Measurements from ENCODE around the gene ESR2.
"Not testable (repeated sequence)": the region's sequence is repeated elsewhere in the genome, so short reads cannot be mapped to it uniquely, and the experiment has no call there.

The ESR2 gene

GRCh38 chr14:64119500-64119899 lies 174.7 kb downstream of the ESR2 start:
- no peak for DNase-seq

GRCh38 chr14:64118892-64119291 lies 175.3 kb downstream of the ESR2 start:
- DNase-seq: no peak

- DNase-seq: not testable (repeated sequence)
These were observed 175.8 kb downstream of the ESR2 start for GRCh38 chr14:64118403-64118742.

- DNase-seq: no peak
These were observed 176.3 kb downstream of the ESR2 start for GRCh38 chr14:64117671-64118402.

GRCh38 chr14:64115401-64115800 lies 178.8 kb downstream of the ESR2 start:
- no peak for DNase-seq

GRCh38 chr14:64114796-64115195 lies 179.4 kb downstream of the ESR2 start:
- no peak for DNase-seq

- DNase-seq: no peak
These were observed 180.0 kb downstream of the ESR2 start for GRCh38 chr14:64114166-64114565.

- DNase-seq: no peak
These were observed 181.1 kb downstream of the ESR2 start for GRCh38 chr14:64112867-64113678.

GRCh38 chr14:64110802-64111201 lies 183.4 kb downstream of the ESR2 start:
- no peak for DNase-seq

GRCh38 chr14:64109819-64110554 lies 184.2 kb downstream of the ESR2 start:
- DNase-seq: no peak

GRCh38 chr14:64107438-64107837 lies 186.7 kb downstream of the ESR2 start:
- DNase-seq: no peak

- DNase-seq: no peak
These were observed 196.1 kb downstream of the ESR2 start for GRCh38 chr14:64098120-64098519.

- DNase-seq: no peak
These were observed 198.6 kb downstream of the ESR2 start for GRCh38 chr14:64095620-64096019.

GRCh38 chr14:64092940-64093339 lies 201.2 kb downstream of the ESR2 start:
- DNase-seq: no peak

GRCh38 chr14:64092338-64092737 lies 201.8 kb downstream of the ESR2 start:
- DNase-seq: no peak

- no peak for DNase-seq
These were observed 203.0 kb downstream of the ESR2 start for GRCh38 chr14:64091217-64091616.

GRCh38 chr14:64089920-64090319 lies 204.3 kb downstream of the ESR2 start:
- DNase-seq: no peak

- DNase-seq: no peak
These were observed 205.6 kb downstream of the ESR2 start for GRCh38 chr14:64088647-64088964.

- DNase-seq: no peak
These were observed 211.3 kb downstream of the ESR2 start for GRCh38 chr14:64082837-64083236.

GRCh38 chr14:64081174-64081746 lies 212.9 kb downstream of the ESR2 start:
- no peak for DNase-seq

GRCh38 chr14:64080452-64080851 lies 213.7 kb downstream of the ESR2 start:
- DNase-seq: no peak

GRCh38 chr14:64075613-64076005 lies 218.6 kb downstream of the ESR2 start:
- no peak for DNase-seq

GRCh38 chr14:64074961-64075612 lies 219.1 kb downstream of the ESR2 start:
- DNase-seq: no peak
